ENCODE results near the gene TRIO. TPM values are rescaled to one million over a fixed set of nuclear protein-coding genes. Genes with fewer than 3 reads are reported as not detected.
A peak's percentile ranks its signal among the peaks of the same experiment; 100 is the strongest.

TRIO gene
- total RNA-seq, 1 donor from 2014 or later, result 148 TPM

DNA sequence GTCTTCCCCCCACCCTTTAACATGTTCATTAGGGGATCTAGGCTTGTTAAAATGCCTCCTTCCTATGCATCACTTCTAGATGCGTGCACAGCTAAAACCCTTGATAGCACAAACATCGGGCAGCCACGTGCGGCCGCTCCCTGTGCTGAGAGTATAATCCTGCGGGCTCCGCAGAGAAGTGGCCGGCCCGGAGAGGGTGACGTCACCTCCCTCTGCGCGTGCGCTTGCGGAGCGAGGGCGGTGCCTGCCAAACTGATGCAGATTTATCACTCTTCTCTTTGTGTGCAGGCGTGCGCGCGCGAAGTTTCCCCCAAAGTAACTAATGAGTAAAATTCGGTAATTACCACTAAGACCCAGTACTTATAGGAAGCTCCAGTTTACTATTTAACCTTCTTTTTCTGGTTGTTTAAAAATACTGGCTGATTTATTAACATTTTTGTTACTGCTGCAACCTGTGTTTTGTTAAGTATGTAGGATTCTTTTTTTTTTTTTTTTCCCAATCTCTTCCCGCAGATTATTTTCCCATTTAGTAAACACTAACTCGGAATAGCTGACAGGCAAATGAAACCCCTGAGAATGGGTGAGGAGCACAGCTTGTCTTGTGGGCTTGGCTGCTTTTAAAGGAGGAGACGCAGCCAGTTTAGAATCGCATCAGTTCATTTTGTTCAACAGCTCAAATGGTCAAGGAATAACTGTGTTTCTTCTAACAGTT is 121.6 kb downstream of the TRIO start:
- intact Hi-C loops (cut with DNase I), result no loop called here
- peaks cover 42% of the 10 kb centered on the region for H3K4me1 ChIP-seq
- no peaks in the 10 kb centered on the region for H3K36me3 ChIP-seq
- ATAC-seq (peak; percentile 98), DNase-seq (peak; percentile 94)
- H3K4me3 ChIP-seq, result peak overlapping the region; percentile 17
- TF ChIP-seq, protein P1, sequence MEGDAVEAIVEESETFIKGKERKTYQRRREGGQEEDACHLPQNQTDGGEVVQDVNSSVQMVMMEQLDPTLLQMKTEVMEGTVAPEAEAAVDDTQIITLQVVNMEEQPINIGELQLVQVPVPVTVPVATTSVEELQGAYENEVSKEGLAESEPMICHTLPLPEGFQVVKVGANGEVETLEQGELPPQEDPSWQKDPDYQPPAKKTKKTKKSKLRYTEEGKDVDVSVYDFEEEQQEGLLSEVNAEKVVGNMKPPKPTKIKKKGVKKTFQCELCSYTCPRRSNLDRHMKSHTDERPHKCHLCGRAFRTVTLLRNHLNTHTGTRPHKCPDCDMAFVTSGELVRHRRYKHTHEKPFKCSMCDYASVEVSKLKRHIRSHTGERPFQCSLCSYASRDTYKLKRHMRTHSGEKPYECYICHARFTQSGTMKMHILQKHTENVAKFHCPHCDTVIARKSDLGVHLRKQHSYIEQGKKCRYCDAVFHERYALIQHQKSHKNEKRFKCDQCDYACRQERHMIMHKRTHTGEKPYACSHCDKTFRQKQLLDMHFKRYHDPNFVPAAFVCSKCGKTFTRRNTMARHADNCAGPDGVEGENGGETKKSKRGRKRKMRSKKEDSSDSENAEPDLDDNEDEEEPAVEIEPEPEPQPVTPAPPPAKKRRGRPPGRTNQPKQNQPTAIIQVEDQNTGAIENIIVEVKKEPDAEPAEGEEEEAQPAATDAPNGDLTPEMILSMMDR (IDR thresholded peaks at IDR 0.05), result no peak
- H3K9me3 ChIP-seq, result no peaks in the 10 kb centered on the region
- H3K27me3 ChIP-seq (ENCODE audit: low read depth), result no peaks in the 10 kb centered on the region
- H3K27ac ChIP-seq, result no peak overlapping the region

DNA sequence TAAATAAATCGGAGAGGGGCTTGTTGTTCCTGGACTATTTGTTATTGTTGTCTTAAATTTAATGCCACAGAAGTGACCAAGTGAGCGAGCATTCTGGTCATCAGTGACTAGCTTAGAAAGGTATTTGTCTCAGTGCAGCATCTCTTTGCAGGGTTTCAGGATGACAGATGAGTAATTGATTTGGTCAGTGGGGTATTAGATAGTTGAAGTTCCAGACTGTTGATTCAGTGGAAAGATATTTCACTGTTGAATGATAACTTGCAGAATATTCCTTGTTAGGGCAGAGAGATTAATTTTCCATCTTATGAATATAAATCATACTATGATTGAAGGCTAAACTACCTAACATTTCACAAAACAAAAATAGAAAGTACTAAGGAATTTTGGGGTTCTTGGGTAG is 122.4 kb downstream of the TRIO start:
- Histone ChIP-seq H3K27me3 (ENCODE audit: low read depth) (no peaks in the 10 kb centered on the region), H3K9me3 (no peaks in the 10 kb centered on the region), H3K36me3 (no peaks in the 10 kb centered on the region), H3K4me3 (no peak overlapping the region), H3K27ac (no peak overlapping the region), H3K4me1 (peaks cover 50% of the 10 kb centered on the region)
- no peak for ATAC-seq
- TF ChIP-seq, protein P1 (IDR thresholded peaks at IDR 0.05), result no peak
- intact Hi-C loops (cut with DNase I), result no loop called here
- no peak for DNase-seq

DNA sequence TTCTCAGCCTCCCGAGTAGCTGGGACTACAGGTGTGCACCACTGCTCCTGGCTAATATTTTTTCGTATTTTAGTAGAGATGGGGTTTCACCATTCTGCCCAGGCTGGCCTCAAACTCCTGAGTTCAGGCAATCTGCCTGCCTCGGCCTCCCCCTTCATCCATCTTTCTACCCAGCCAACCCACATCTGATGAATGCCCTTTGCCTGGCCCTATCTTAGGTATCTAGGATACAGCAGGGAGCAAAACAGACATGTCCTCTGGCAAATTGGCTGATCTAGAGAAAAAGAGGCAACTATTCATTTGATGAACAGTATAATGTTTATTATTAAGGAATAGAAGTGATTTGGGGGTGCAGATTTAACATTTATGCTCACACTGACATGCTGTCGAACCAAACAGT is 123.0 kb downstream of the TRIO start:
- DNase-seq (no peak), ATAC-seq (no peak)
- no peaks in the 10 kb centered on the region for H3K27me3 ChIP-seq (ENCODE audit: low read depth)
- H3K27ac ChIP-seq, result no peak overlapping the region
- peaks cover 5% of the 10 kb centered on the region for H3K36me3 ChIP-seq
- TF ChIP-seq, protein P1 (IDR thresholded peaks at IDR 0.05), result no peak
- peaks cover 54% of the 10 kb centered on the region for H3K4me1 ChIP-seq
- intact Hi-C loops (cut with DNase I), result no loop called here
- H3K9me3 ChIP-seq, result no peaks in the 10 kb centered on the region
- no peak overlapping the region for H3K4me3 ChIP-seq

DNA sequence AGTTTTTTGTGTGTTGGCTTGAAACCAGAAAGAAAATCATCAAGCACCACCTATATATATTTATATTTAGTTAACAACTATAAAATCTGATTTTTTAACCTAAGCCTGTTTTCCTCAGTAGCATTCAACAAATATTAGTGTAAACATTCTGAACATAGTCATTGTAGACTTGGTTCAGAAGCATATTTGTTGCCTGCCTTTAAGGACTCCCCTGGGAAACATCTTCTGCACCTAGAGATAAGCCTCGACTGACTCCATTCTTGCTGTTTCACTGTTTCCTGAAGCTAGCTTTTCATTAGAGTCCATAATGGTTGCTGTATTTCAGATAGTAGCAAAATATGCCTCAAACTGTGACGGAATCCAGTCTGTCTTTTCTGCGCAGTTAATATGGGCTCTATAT is 123.5 kb downstream of the TRIO start:
- intact Hi-C loops (cut with DNase I), result no loop called here
- DNase-seq, result no peak
- H3K4me1 ChIP-seq, result peaks cover 54% of the 10 kb centered on the region
- no peak overlapping the region for H3K4me3 ChIP-seq
- H3K27me3 ChIP-seq (ENCODE audit: low read depth), result no peaks in the 10 kb centered on the region
- no peak overlapping the region for H3K27ac ChIP-seq
- ATAC-seq, result no peak
- TF ChIP-seq, protein P1 (IDR thresholded peaks at IDR 0.05), result no peak
- peaks cover 10% of the 10 kb centered on the region for H3K36me3 ChIP-seq
- H3K9me3 ChIP-seq, result no peaks in the 10 kb centered on the region

DNA sequence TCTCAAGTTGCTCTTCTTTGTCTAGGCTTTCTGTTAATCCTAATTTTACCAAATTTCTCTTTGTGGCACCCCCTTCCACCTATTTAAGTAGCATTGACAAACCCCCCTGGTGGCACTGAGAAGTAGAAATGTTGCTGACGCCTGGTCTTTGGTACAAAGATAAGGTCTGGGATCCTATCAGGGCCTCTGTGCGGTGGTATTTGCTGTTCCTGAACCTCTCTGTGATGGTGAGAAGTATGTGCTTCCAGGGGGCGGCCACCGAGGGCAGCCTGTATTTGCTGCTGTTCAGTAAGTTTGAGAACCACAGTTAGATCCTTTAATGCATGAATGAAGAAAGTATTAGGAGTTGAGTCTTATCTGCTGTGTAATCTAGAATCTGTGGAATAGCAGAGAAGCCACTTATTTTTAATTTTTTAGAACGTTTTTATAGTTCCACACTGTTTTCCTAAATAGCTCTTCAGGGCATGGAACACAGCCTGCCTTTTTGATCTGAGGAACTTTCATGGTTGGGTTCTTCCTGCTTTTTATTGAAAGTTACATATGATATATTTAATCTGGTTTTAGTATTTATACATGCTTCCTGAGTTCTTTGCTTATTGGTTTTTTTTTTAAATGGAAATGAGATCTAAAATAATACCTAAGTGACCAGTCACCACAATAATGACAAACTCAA is 124.2 kb downstream of the TRIO start:
- Histone ChIP-seq H3K27ac (no peak overlapping the region), H3K27me3 (ENCODE audit: low read depth) (no peaks in the 10 kb centered on the region), H3K4me1 (peaks cover 54% of the 10 kb centered on the region), H3K9me3 (no peaks in the 10 kb centered on the region), H3K4me3 (no peak overlapping the region), H3K36me3 (peaks cover 14% of the 10 kb centered on the region)
- ATAC-seq, result no peak
- TF ChIP-seq, protein P1 (IDR thresholded peaks at IDR 0.05), result no peak
- intact Hi-C loops (cut with DNase I), result no loop called here
- no peak for DNase-seq
